ENCODE data around the gene IL13RA1. TPM values are rescaled to one million over a fixed set of nuclear protein-coding genes. Genes with fewer than 3 reads are reported as not detected.

The IL13RA1 gene
- total and polyA plus RNA-seq, 2 of the 13 experiments (the other 11 are each of a cell fraction or from before 2014, with no cell fraction given): 56.6 to 73.5 TPM

- TF ChIP-seq TFDP1 (CRISPR knock-in tag; IDR thresholded peaks at IDR 0.05; ENCODE audit: borderline replicate concordance) (peak; percentile 33; the same call in 1 of the 2 replicates), ZBTB38 (CRISPR knock-in tag; IDR thresholded peaks at IDR 0.05) (peak; percentile 45), HNRNPLL (IDR thresholded peaks at IDR 0.05; ENCODE audit: low read depth, low read length, poor library complexity, severe bottlenecking) (peak; percentile 42), DMAP1 (CRISPR knock-in tag; IDR thresholded peaks at IDR 0.05) (peak; percentile 83), ZBTB4 (CRISPR knock-in tag; IDR thresholded peaks at IDR 0.05; ENCODE audit: borderline replicate concordance) (no peak), NFRKB (IDR thresholded peaks at IDR 0.05) (no peak), RARG (CRISPR knock-in tag; IDR thresholded peaks at IDR 0.05; ENCODE audit: low read depth) (no peak), SPEN (CRISPR knock-in tag; IDR thresholded peaks at IDR 0.05; ENCODE audit: low read depth) (peak; percentile 56; the same call in 1 of the 2 replicates), ZNF253 (CRISPR knock-in tag; IDR thresholded peaks at IDR 0.05; ENCODE audit: borderline replicate concordance) (0 out of 2 replicates have a peak, but pooled peaks have one; percentile 22), ZXDC (CRISPR knock-in tag; IDR thresholded peaks at IDR 0.05) (no peak), POLR2G (IDR thresholded peaks at IDR 0.05; ENCODE audit: low read depth, low read length) (peak; percentile 58), ARID5B (CRISPR knock-in tag; IDR thresholded peaks at IDR 0.05) (peak; percentile 54; the same call in 1 of the 2 replicates), POLR2A (IDR thresholded peaks at IDR 0.05; ENCODE audit: insufficient read depth in 1 of 2, low read depth in 2 of 2, low read length in 2 of 2) (peak; percentile 41 to 57; a peak in 3 of 4 replicates), AGO1 (IDR thresholded peaks at IDR 0.05; ENCODE audit: low read depth, low read length, poor library complexity, severe bottlenecking) (no peak), ZNF550 (CRISPR knock-in tag; IDR thresholded peaks at IDR 0.05; ENCODE audit: borderline replicate concordance) (0 out of 2 replicates have a peak, but pooled peaks have one; percentile 33), ZNF362 (CRISPR knock-in tag; IDR thresholded peaks at IDR 0.05; ENCODE audit: borderline replicate concordance) (peak; percentile 46; the same call in 1 of the 2 replicates)
These were observed 112.0 kb downstream of the IL13RA1 start (continued) for GRCh38 chrX:118839334-118839958.
